Keratinocyte (primary cell): ENCODE results near the gene NGRN. TPM values are rescaled to one million over a fixed set of nuclear protein-coding genes. Genes with fewer than 3 reads are reported as not detected.

Source experiments
- DNase-seq: peaks from one replicate; pipeline ENCODE4 v3.0.0-alpha.2; 2011; ENCODE audit warnings: low read depth, missing footprints, low spot score
- FAIRE-seq: peaks from 2 replicates; lab custom pipeline; 2011; peaks lifted over from hg19 to GRCh38; lab: Jason Lieb, UNC
- H2AFZ ChIP-seq: 2 replicates; pipeline ENCODE4 v1.6.0; 2012; ENCODE audit warnings: low read length, control low read depth, inconsistent platforms; ENCODE audit not compliant: control insufficient read depth
- H3K27ac ChIP-seq: 2 replicates; pipeline ENCODE4 v1.5.1; 2011; ENCODE audit warnings: low read length; ENCODE audit not compliant: control insufficient read depth, insufficient read depth
- H3K27me3 ChIP-seq: 3 replicates; pipeline ENCODE4 v1.6.0; 2011; ENCODE audit warnings: low read length; ENCODE audit not compliant: control insufficient read depth, insufficient read depth; ENCODE audit errors: extremely low read depth
- H3K36me3 ChIP-seq, 2 experiments: 2 replicates in 1 of 2; 3 replicates in 1 of 2; pipeline ENCODE4 v1.5.1; 2011; ENCODE audit warnings: low read length in 2 of 2, mild to moderate bottlenecking in 1 of 2; ENCODE audit not compliant: control insufficient read depth in 2 of 2, insufficient read depth in 2 of 2; ENCODE audit errors: extremely low read depth in 1 of 2
- H3K4me1 ChIP-seq: 3 replicates; pipeline ENCODE4 v1.5.1; 2011; ENCODE audit warnings: low read length; ENCODE audit not compliant: control insufficient read depth, insufficient read depth; ENCODE audit errors: extremely low read depth
- H3K4me2 ChIP-seq: 3 replicates; pipeline ENCODE4 v1.6.0; 2011; ENCODE audit warnings: low read depth, low read length; ENCODE audit not compliant: control insufficient read depth, insufficient read depth; ENCODE audit errors: extremely low read depth
- H3K4me3 ChIP-seq, 3 experiments: fragments of 200-600 bp in 1 of 3; sonication (generic) in 1 of 3; 2 replicates in 2 of 3; 3 replicates in 1 of 3; pipeline ENCODE4 v1.5.1; 2011 to 2016; ENCODE audit warnings: low read length in 3 of 3, mild to moderate bottlenecking in 3 of 3, control low read depth in 2 of 3, inconsistent platforms in 1 of 3, low read depth in 1 of 3, mixed read lengths in 1 of 3, mixed run types in 1 of 3, moderate library complexity in 1 of 3; ENCODE audit not compliant: control insufficient read depth in 2 of 3, insufficient read depth in 2 of 3; ENCODE audit errors: extremely low read depth in 1 of 3
- H3K79me2 ChIP-seq: 2 replicates; pipeline ENCODE4 v1.6.0; 2012; ENCODE audit warnings: low read length; ENCODE audit not compliant: control insufficient read depth, insufficient read depth
- H3K9ac ChIP-seq: 3 replicates; pipeline ENCODE4 v1.6.0; 2011; ENCODE audit warnings: low read length; ENCODE audit not compliant: control insufficient read depth, insufficient read depth; ENCODE audit errors: extremely low read depth
- H3K9me1 ChIP-seq: 3 replicates; pipeline ENCODE4 v1.6.0; 2011; ENCODE audit warnings: low read length; ENCODE audit not compliant: control insufficient read depth, insufficient read depth; ENCODE audit errors: extremely low read depth
- H3K9me3 ChIP-seq: 2 replicates; pipeline ENCODE4 v1.5.1; 2012; ENCODE audit warnings: low read depth, low read length; ENCODE audit not compliant: control insufficient read depth
- H4K20me1 ChIP-seq: 3 replicates; pipeline ENCODE4 v1.6.0; 2011; ENCODE audit warnings: low read length; ENCODE audit not compliant: control insufficient read depth, insufficient read depth; ENCODE audit errors: extremely low read depth
- CTCF ChIP-seq, 3 experiments: IDR thresholded peaks in 1 of 3; conservative IDR thresholded peaks in 1 of 3; optimal IDR thresholded peaks in 1 of 3; 2 replicates in 2 of 3; 3 replicates in 1 of 3; pipeline versions ENCODE3 to v1.5.1; 2011; ENCODE audit warnings: low read length in 3 of 3, mild to moderate bottlenecking in 3 of 3, moderate library complexity in 2 of 3, control low read depth in 1 of 3, inconsistent platforms in 1 of 3; ENCODE audit not compliant: insufficient read depth in 2 of 3; ENCODE audit errors: extremely low read depth in 1 of 3
- EZH2 ChIP-seq: IDR thresholded peaks from one replicate; pipeline ENCODE4 v1.6.1; 2012; ENCODE audit warnings: inconsistent platforms, mild to moderate bottlenecking, low read length, moderate library complexity
- dilution Hi-C: fragments of 300-500 bp; cut with MboI; formaldehyde crosslinking; loops from one replicate; pipeline ENCODE4 v1.7.0; 2020; ENCODE audit warnings: low sequenced_read_pairs; ENCODE audit not compliant: extremely low pct_ligation_motif_present
- polyA plus RNA-seq, 5 experiments: library from polyadenylated mRNA; depleted of rRNA in 3 of 5; stranded (reverse) in 3 of 5; stranded (forward) in 1 of 5; unstranded in 1 of 5; fragments of >200 nt; gene quantifications; 1 replicate in 1 of 5; 2 replicates in 3 of 5; 3 replicates in 1 of 5; pipeline versions ENCODE4 v1.2.1 to v1.2.3, GENCODE V29; 2011 to 2012; ENCODE audit warnings: missing spikeins in 2 of 5, low read depth in 1 of 5, low replicate concordance in 1 of 5

Gene NGRN
- polyA plus RNA-seq, 1 donor (not counting 4 experiments of a cell fraction or from before 2014, with no cell fraction given) = 54.9 TPM

- H3K36me3 ChIP-seq = peaks cover 18 to 21% of the 10 kb centered on the region in 2 experiments
- peak within 1 kb of the TSS; percentile 86 for H3K9ac ChIP-seq
- H2AFZ ChIP-seq = peak within 1 kb of the TSS; percentile 76
- peak within 1 kb of the TSS; percentile 88 for H3K4me2 ChIP-seq
- FAIRE-seq (no peak), DNase-seq (peak; percentile 79)
- H3K4me3 ChIP-seq = peak within 1 kb of the TSS; percentile 72 to 76 (median 73)
- dilution Hi-C loops = no loop called here
- TF ChIP-seq EZH2 = no peak
- no peak for TF ChIP-seq CTCF (optimal IDR thresholded peaks at IDR 0.05 in 1 of 3, IDR thresholded peaks at IDR 0.05 in 1 of 3, conservative IDR thresholded peaks at IDR 0.05 in 1 of 3; ENCODE audit: extremely low read depth in 1 of 3, insufficient read depth in 2 of 3, low read length in 3 of 3)
- no peaks in the 10 kb centered on the region for H3K9me1 ChIP-seq
- H3K79me2 ChIP-seq = peaks cover 15% of the 10 kb centered on the region
- peaks cover 25% of the 10 kb centered on the region for H3K4me1 ChIP-seq
- H4K20me1 ChIP-seq = peaks cover 3% of the 10 kb centered on the region
- no peaks in the 10 kb centered on the region for H3K9me3 ChIP-seq
- H3K27ac ChIP-seq = peak within 1 kb of the TSS; percentile 78
- H3K27me3 ChIP-seq = no peaks in the 10 kb centered on the region
Measured at GRCh38 chr15:90233387-90234095, 31.9 kb upstream of the NGRN start, which contains the start of gene CIB1. CIB1 (minus strand) TSS chr15:90233941; CDS start chr15:90233885, 56 bp downstream.

GRCh38 chr15:90234096-90234988, 31.1 kb upstream of the NGRN start, which contains the start of gene GDPGP1:
GDPGP1 (plus strand) TSS chr15:90234209; CDS start chr15:90240909, 6,700 bp downstream.
- DNase-seq = no peak
- H2AFZ ChIP-seq = peak within 1 kb of the TSS; percentile 76
- no peaks in the 10 kb centered on the region for H3K9me3 ChIP-seq
- peaks cover 12 to 13% of the 10 kb centered on the region in 2 experiments for H3K36me3 ChIP-seq
- peak within 1 kb of the TSS; percentile 86 for H3K9ac ChIP-seq
- no peaks in the 10 kb centered on the region for H3K27me3 ChIP-seq
- H3K79me2 ChIP-seq = peaks cover 11% of the 10 kb centered on the region
- dilution Hi-C loops = no loop called here
- peak within 1 kb of the TSS; percentile 72 to 76 (median 73) for H3K4me3 ChIP-seq
- peak within 1 kb of the TSS; percentile 88 for H3K4me2 ChIP-seq
- peaks cover 25% of the 10 kb centered on the region for H3K4me1 ChIP-seq
- no peaks in the 10 kb centered on the region for H3K9me1 ChIP-seq
- H4K20me1 ChIP-seq = peaks cover 3% of the 10 kb centered on the region
- H3K27ac ChIP-seq = peak within 1 kb of the TSS; percentile 78
- FAIRE-seq = no peak
- no peak for TF ChIP-seq CTCF (optimal IDR thresholded peaks at IDR 0.05 in 1 of 3, IDR thresholded peaks at IDR 0.05 in 1 of 3, conservative IDR thresholded peaks at IDR 0.05 in 1 of 3; ENCODE audit: extremely low read depth in 1 of 3, insufficient read depth in 2 of 3, low read length in 3 of 3)
- no peak for TF ChIP-seq EZH2
